ENCODE measurements around the gene PLPP7.
"Not testable (repeated sequence)": the region's sequence is repeated elsewhere in the genome, so short reads cannot be mapped to it uniquely, and the experiment has no call there.

Gene PLPP7

DNA sequence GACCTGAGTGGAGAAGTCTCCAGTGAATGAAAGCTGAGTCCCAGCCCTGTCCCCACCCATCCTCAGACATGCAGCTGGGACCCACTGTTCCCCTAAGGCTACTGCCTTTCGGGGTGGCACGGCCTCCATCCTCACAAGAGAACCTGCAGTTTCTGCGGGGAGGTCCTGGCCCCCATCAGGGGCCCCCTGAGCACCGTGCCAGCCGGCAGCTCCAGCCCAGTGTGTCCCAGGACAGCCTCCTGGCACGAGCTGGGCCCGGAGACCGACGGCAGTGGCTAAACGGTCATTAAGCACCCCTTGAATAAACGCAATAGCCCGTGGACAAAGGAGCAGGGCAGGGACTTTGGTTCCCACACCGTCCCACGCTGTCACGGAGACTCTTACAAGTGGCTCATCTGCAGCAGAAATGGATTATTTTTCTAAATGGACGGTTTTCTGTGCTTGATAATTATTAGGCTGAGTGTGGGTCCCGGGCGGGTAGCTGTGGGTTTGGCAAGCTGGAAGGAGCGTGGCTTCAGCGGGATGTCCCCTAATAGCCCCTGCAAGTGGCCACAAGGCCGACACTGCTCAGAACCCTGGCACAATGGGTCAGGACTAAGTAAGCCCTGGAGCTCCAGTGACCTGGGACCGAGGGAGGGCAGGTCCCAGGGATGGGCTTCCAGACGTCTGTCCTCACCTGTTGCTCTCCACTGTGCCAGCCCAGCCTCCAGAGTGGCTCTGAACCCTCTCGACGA lies 30.7 kb upstream of the PLPP7 start:
- no peaks in the 10 kb centered on the region for H3K79me2 ChIP-seq (ENCODE audit: control insufficient read depth, insufficient read depth, low read length, unreplicated experiment)
- H3K27ac ChIP-seq (ENCODE audit: low read depth, low read length) = no peak overlapping the region
- no peak overlapping the region for H3K4me3 ChIP-seq (ENCODE audit: low read depth, low read length)
- H3K36me3 ChIP-seq (ENCODE audit: insufficient read depth, low read length) = no peaks in the 10 kb centered on the region
- no peaks in the 10 kb centered on the region for H3K27me3 ChIP-seq (ENCODE audit: insufficient read depth, low read length)
- H2AFZ ChIP-seq (ENCODE audit: low read length, unreplicated experiment) = no peak overlapping the region
- peaks cover 12% of the 10 kb centered on the region for H3K4me1 ChIP-seq (ENCODE audit: control insufficient read depth, insufficient read depth, low read length, unreplicated experiment)

DNA sequence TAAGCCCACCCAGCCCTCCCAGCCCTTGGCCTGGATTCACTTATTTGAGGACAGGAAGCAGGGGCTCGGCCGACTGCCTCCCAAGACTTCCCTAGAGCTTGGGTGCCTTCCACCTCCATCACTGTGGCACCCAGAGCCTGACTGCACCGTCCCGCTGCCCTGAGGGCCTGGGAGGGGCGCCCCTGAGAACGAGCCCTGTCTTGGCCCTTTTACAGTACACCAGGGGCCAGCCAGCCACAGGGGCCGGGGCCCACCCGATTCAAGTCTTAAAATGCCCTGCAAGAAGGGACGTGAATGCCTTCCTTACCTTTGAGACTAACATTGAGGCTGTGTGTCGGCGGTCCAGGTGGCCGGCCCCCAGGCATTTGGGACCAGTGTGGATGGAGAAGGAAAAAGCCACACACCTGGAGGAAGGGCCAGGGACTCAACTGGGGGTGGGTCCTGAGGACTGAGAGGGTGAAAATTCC lies 30.1 kb upstream of the PLPP7 start:
- H2AFZ ChIP-seq (ENCODE audit: low read length, unreplicated experiment) = no peak overlapping the region
- H3K4me3 ChIP-seq (ENCODE audit: low read depth, low read length) = no peak overlapping the region
- H3K36me3 ChIP-seq (ENCODE audit: insufficient read depth, low read length) = no peaks in the 10 kb centered on the region
- no peaks in the 10 kb centered on the region for H3K79me2 ChIP-seq (ENCODE audit: control insufficient read depth, insufficient read depth, low read length, unreplicated experiment)
- H3K4me1 ChIP-seq (ENCODE audit: control insufficient read depth, insufficient read depth, low read length, unreplicated experiment) = peaks cover 12% of the 10 kb centered on the region
- H3K27ac ChIP-seq (ENCODE audit: low read depth, low read length) = no peak overlapping the region
- no peaks in the 10 kb centered on the region for H3K27me3 ChIP-seq (ENCODE audit: insufficient read depth, low read length)

DNA sequence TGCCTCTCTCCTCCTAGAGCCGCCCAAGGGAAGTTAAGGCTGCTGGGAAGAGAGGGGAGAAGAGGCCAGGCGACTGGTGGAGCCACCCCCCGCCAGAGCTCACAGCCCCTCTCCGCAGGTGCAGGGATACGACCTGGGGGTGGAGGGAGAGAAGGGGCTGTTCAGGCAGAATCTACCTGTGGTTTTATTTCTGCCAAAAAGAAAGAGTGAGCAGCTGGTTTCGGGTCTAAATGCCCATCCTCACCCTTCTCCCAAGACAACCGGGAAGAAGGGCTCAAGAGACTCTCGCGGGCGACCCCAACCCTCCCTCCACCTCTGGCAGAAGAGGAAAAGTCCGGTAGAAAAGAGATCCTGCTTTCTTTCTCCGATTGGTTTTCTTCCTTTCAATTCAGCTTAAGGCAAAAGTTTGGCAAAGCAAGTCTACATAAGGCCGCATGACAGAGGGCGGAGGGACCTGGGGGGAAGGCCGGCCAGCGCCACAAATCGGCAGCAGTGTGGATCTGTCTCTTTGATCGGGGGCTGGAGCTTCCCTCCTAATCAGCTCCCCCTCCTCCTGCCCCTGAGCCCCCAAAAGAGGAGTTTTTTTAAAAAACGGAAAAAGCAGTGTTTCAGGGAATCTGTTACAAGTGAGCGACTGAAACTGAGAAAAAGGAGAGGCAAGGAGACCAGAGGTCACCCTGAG lies 29.5 kb upstream of the PLPP7 start:
- no peak overlapping the region for H3K4me3 ChIP-seq (ENCODE audit: low read depth, low read length)
- no peaks in the 10 kb centered on the region for H3K79me2 ChIP-seq (ENCODE audit: control insufficient read depth, insufficient read depth, low read length, unreplicated experiment)
- H3K27ac ChIP-seq (ENCODE audit: low read depth, low read length) = no peak overlapping the region
- H3K4me1 ChIP-seq (ENCODE audit: control insufficient read depth, insufficient read depth, low read length, unreplicated experiment) = peaks cover 12% of the 10 kb centered on the region
- H3K27me3 ChIP-seq (ENCODE audit: insufficient read depth, low read length) = no peaks in the 10 kb centered on the region
- no peak overlapping the region for H2AFZ ChIP-seq (ENCODE audit: low read length, unreplicated experiment)
- H3K36me3 ChIP-seq (ENCODE audit: insufficient read depth, low read length) = no peaks in the 10 kb centered on the region

DNA sequence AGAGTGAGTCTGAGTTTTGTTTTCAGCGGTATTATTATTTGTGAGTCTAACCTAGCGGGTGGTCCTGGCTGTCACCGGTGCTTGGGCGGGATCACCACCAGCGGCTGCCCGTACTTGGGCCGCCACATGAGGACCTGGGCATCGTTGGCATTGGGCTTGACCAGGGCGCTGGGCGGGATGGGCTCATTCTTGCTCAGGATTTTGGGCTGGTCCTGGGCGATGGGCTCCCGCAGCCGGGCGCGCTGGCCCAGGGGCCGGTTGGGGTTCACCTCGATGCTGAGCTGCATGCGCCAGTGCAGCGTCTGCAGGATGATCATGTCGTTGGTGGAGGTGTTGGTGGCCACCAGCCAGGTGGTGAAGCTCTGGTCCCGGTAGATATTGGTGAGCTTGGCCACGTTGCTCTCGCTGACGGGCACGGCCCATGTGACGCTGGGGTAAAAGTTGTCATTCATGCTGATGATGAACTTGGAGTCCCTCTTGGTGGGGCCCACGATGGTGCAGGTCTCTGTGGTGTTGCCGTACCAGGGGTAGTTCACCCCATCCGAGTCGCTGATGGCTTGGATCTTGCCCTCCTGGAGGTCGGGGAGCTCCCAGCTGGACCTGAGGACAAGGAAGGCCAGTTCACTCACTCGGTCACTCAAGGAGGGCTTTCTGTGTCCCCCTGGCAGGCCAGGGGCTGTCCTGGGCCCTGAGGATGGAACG lies 28.6 kb upstream of the PLPP7 start:
- H3K4me3 ChIP-seq (ENCODE audit: low read depth, low read length) = no peak overlapping the region
- no peaks in the 10 kb centered on the region for H3K36me3 ChIP-seq (ENCODE audit: insufficient read depth, low read length)
- H3K79me2 ChIP-seq (ENCODE audit: control insufficient read depth, insufficient read depth, low read length, unreplicated experiment) = no peaks in the 10 kb centered on the region
- H3K4me1 ChIP-seq (ENCODE audit: control insufficient read depth, insufficient read depth, low read length, unreplicated experiment) = peaks cover 10% of the 10 kb centered on the region
- H3K27me3 ChIP-seq (ENCODE audit: insufficient read depth, low read length) = no peaks in the 10 kb centered on the region
- no peak overlapping the region for H3K27ac ChIP-seq (ENCODE audit: low read depth, low read length)
- H2AFZ ChIP-seq (ENCODE audit: low read length, unreplicated experiment) = no peak overlapping the region

DNA sequence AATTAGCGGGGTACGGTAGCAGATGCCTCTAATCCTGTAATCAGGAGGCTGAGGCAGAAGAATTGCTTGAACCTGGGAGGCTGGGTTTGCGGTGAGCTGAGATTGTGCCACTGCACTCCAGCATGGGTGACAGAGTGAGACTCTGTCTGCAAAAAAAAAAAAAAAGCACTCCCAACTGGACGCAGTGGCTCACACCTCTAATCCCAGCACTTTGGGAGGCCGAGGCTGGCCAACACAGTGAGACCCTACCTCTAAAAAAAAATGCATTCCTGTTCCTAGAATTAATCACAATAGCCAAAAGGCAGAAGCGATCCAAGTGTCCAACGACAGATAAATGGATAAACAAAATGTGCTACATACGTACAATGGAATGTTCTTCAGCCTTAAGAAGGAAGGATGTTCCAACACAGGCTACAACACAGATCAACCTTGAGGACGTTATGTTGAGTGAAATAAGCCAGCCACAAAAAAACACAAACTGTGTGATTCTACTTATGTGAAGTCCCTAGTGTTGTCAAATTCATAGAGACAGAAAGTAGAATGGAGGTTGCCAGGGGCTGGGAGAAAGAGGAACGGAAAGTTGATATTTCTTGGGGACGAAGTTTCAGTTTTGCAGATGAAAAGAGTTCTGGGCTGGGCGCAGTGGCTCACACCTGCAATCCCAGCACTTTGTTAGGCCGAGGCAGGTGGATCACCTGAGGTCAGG lies 27.0 kb upstream of the PLPP7 start:
- Histone ChIP-seq H3K36me3 (ENCODE audit: insufficient read depth, low read length) (no peaks in the 10 kb centered on the region), H3K27me3 (ENCODE audit: insufficient read depth, low read length) (no peaks in the 10 kb centered on the region), H2AFZ (ENCODE audit: low read length, unreplicated experiment) (no peak overlapping the region), H3K27ac (ENCODE audit: low read depth, low read length) (no peak overlapping the region), H3K4me3 (ENCODE audit: low read depth, low read length) (no peak overlapping the region), H3K4me1 (ENCODE audit: control insufficient read depth, insufficient read depth, low read length, unreplicated experiment) (no peaks in the 10 kb centered on the region), H3K79me2 (ENCODE audit: control insufficient read depth, insufficient read depth, low read length, unreplicated experiment) (no peaks in the 10 kb centered on the region)

DNA sequence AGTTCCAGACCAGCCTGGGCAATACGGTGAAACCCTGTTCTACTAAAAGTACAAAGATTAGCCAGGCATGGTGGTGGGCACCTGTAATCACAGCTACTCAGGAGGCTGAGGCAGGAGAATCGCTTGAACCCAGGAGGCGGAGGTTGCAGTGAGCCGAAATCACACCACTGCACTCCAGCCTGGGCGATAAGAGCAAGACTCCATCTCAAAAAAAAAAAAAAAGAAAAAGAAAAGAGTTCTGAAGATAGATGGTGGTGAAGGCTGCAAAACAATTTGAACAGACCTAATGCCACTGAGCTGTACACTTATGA lies 26.5 kb upstream of the PLPP7 start:
- H3K4me1 ChIP-seq (ENCODE audit: control insufficient read depth, insufficient read depth, low read length, unreplicated experiment); H3K27ac ChIP-seq (ENCODE audit: low read depth, low read length); H3K4me3 ChIP-seq (ENCODE audit: low read depth, low read length); H3K36me3 ChIP-seq (ENCODE audit: insufficient read depth, low read length); H3K27me3 ChIP-seq (ENCODE audit: insufficient read depth, low read length); H2AFZ ChIP-seq (ENCODE audit: low read length, unreplicated experiment); H3K79me2 ChIP-seq (ENCODE audit: control insufficient read depth, insufficient read depth, low read length, unreplicated experiment): not testable (repeated sequence)

DNA sequence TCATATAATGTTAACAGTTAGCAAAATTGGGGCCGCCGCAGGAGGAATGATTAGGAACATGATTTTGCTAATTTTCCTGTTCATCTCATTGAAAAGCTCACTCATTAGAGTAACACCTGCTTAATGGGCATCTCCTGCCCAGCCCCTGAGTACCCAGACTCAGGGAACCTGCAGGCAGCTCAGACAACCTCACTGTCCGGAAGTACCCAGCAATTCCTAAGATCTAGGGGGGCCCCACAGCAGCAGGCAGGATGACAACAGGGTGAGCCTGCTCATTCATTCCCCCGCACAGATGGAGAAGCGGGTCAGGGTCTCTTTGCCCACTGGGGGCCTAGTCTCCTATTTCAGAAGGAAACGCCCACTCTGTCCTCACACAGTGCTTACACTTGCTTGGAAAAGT lies 25.8 kb upstream of the PLPP7 start:
- Histone ChIP-seq H3K79me2 (ENCODE audit: control insufficient read depth, insufficient read depth, low read length, unreplicated experiment) (no peaks in the 10 kb centered on the region), H3K36me3 (ENCODE audit: insufficient read depth, low read length) (no peaks in the 10 kb centered on the region), H3K4me1 (ENCODE audit: control insufficient read depth, insufficient read depth, low read length, unreplicated experiment) (no peaks in the 10 kb centered on the region), H3K4me3 (ENCODE audit: low read depth, low read length) (no peak overlapping the region), H3K27ac (ENCODE audit: low read depth, low read length) (no peak overlapping the region), H3K27me3 (ENCODE audit: insufficient read depth, low read length) (no peaks in the 10 kb centered on the region), H2AFZ (ENCODE audit: low read length, unreplicated experiment) (no peak overlapping the region)

DNA sequence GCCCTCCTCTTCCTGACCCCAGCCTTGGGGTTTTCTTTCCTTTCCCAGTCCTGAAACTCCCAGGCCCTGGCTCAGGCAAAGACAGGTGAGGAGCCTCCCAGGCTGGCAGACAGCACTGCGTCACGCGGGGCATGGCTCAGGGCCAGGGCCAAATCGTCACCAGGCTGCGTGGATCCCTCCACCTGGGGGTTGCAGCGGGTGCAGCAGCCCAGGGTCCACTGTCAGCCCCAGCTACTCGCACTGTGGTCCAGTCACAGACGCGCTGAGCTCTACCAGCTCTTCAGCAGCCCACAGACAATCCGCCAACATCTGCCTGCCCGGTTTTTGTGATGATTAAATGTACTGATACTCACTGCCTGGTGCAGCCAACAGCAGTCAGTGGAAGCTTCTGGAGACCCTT lies 25.3 kb upstream of the PLPP7 start:
- no peak overlapping the region for H2AFZ ChIP-seq (ENCODE audit: low read length, unreplicated experiment)
- no peak overlapping the region for H3K27ac ChIP-seq (ENCODE audit: low read depth, low read length)
- no peaks in the 10 kb centered on the region for H3K36me3 ChIP-seq (ENCODE audit: insufficient read depth, low read length)
- no peaks in the 10 kb centered on the region for H3K79me2 ChIP-seq (ENCODE audit: control insufficient read depth, insufficient read depth, low read length, unreplicated experiment)
- H3K4me3 ChIP-seq (ENCODE audit: low read depth, low read length) = no peak overlapping the region
- no peaks in the 10 kb centered on the region for H3K27me3 ChIP-seq (ENCODE audit: insufficient read depth, low read length)
- no peaks in the 10 kb centered on the region for H3K4me1 ChIP-seq (ENCODE audit: control insufficient read depth, insufficient read depth, low read length, unreplicated experiment)

DNA sequence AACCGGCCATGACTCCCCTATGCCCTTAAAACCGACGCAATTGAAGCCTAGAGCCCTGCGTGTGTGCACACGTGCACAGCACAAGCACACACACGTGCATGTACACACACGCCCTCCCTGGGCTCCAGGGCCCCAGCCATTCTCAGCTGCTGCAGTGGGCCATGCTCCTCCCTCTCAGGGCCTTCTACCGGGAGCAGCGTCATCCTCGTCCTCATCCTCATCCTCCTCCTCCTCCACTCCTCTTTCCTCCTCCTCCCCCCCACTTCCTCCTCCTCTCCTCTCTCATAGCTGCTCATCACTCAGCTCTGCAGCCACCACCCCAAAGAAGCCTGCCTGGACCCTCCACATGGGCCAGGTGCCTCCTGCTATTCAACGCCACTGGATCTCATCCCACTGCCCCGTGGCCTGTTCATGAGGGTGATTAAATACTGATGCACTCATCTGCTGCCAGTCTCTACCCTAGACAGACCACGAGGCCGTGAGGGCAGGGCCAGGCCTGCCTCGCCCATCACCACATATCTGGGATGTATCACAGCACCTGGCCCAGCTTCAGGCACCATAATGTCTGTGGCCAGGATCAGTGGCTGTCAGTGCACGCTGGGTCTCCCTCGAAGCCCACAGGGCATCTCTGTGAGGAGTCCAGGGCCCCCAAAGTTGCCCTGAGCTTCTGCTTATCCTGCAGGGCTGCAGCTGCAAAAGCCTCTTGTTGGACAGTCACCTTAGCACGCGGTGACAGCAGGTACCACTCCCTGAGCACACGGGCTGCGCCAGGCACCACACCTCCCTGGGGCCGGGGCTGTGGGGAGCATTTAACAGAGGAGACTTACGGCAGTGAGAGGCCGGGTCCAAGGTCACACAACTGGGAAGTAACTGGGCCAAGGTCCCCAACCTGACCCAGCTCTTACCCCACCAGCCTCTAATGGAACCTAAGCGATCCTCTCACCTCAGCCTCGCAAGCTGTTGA lies 23.0 kb upstream of the PLPP7 start:
- Histone ChIP-seq H3K27me3 (ENCODE audit: insufficient read depth, low read length) (no peaks in the 10 kb centered on the region), H3K4me1 (ENCODE audit: control insufficient read depth, insufficient read depth, low read length, unreplicated experiment) (no peaks in the 10 kb centered on the region), H3K27ac (ENCODE audit: low read depth, low read length) (no peak overlapping the region), H3K79me2 (ENCODE audit: control insufficient read depth, insufficient read depth, low read length, unreplicated experiment) (no peaks in the 10 kb centered on the region), H3K36me3 (ENCODE audit: insufficient read depth, low read length) (no peaks in the 10 kb centered on the region), H2AFZ (ENCODE audit: low read length, unreplicated experiment) (no peak overlapping the region), H3K4me3 (ENCODE audit: low read depth, low read length) (no peak overlapping the region)
